ENCODE measurements around the gene RAB3C. TPM values are rescaled to one million over a fixed set of nuclear protein-coding genes. Genes with fewer than 3 reads are reported as not detected.

RAB3C gene
- total RNA-seq, 6 experiments from 2014 or later, result not detected

DNA sequence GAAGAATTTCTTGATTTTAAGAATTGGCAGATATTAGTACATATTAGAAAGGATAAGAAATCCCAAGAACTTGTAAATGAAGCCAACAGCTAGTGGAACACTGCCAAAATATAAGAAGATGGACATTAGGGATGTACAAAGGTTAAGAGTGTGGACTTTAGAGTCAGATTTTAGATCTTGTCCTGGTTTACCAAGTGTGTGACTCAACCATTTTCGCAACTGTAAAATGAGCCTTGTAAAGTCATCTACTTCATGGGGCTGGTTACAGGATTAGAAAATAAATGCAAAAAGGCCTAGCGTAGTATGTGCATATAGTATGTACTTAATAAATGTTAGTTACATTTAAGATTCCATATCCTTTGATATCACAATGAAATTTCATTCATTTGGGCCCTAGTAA lies 260.0 kb downstream of the RAB3C start:
- Mint-ChIP-seq H3K9me3 (no peaks in the 10 kb centered on the region), H3K27me3 (ENCODE audit: insufficient read depth) (peaks cover 2% of the 10 kb centered on the region; the same call in 1 of the 2 replicates), H3K27ac (no peak overlapping the region), H3K4me1 (ENCODE audit: low read depth) (no peaks in the 10 kb centered on the region), H3K4me3 (no peak overlapping the region), H3K36me3 (ENCODE audit: low read depth) (no peaks in the 10 kb centered on the region)
- TF ChIP-seq, protein P1, sequence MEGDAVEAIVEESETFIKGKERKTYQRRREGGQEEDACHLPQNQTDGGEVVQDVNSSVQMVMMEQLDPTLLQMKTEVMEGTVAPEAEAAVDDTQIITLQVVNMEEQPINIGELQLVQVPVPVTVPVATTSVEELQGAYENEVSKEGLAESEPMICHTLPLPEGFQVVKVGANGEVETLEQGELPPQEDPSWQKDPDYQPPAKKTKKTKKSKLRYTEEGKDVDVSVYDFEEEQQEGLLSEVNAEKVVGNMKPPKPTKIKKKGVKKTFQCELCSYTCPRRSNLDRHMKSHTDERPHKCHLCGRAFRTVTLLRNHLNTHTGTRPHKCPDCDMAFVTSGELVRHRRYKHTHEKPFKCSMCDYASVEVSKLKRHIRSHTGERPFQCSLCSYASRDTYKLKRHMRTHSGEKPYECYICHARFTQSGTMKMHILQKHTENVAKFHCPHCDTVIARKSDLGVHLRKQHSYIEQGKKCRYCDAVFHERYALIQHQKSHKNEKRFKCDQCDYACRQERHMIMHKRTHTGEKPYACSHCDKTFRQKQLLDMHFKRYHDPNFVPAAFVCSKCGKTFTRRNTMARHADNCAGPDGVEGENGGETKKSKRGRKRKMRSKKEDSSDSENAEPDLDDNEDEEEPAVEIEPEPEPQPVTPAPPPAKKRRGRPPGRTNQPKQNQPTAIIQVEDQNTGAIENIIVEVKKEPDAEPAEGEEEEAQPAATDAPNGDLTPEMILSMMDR (IDR thresholded peaks at IDR 0.05), result no peak
- DNase-seq, result no peak

DNA sequence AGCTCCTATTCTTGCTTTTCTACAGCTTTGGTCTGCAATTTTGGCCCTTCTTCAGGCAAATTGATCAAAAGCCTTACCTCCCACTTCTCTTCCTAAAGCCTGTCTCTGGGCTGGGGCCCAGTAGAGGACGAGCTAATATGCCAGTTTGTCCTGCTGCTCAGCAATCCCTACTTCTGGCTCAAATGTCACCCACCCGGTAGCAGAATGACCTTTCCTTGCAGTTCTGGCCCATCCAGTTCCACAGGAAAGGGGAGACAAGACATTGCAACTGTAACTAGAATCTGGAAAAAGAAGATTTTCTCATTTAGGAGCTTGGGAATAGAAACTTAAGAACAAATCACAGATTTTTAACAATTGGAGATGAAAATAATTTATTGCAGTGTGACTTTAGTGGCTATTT lies 261.5 kb downstream of the RAB3C start:
- DNase-seq, result no peak
- Mint-ChIP-seq H3K27me3 (ENCODE audit: insufficient read depth) (peaks cover 2% of the 10 kb centered on the region; the same call in 1 of the 2 replicates), H3K36me3 (ENCODE audit: low read depth) (no peaks in the 10 kb centered on the region), H3K4me1 (ENCODE audit: low read depth) (no peaks in the 10 kb centered on the region), H3K9me3 (no peaks in the 10 kb centered on the region), H3K27ac (no peak overlapping the region), H3K4me3 (no peak overlapping the region)
- TF ChIP-seq, protein P1 (IDR thresholded peaks at IDR 0.05), result no peak

DNA sequence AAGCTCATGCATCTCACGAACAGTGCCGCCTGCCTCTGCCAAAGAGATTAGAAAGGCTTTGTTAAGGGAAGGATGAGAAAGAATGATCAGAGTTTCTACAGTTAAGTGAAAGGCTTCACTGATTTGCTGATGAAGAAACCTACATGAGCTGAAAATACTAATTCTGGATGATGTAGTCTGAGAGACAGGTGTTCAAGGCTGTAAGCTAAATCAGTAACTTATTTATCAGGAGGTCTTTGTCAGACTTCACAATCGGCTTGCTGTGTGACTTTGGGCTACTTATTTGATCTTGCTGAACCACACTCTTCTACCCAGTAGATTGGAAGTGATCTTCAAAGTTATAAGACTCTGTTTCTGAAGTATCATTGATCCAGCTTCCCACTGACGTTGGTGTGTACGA lies 264.2 kb downstream of the RAB3C start:
- H3K36me3 Mint-ChIP-seq (ENCODE audit: low read depth), result no peaks in the 10 kb centered on the region
- no peaks in the 10 kb centered on the region for H3K4me1 Mint-ChIP-seq (ENCODE audit: low read depth)
- no peak overlapping the region for H3K4me3 Mint-ChIP-seq
- TF ChIP-seq, protein P1 (IDR thresholded peaks at IDR 0.05), result no peak
- H3K27ac Mint-ChIP-seq, result no peak overlapping the region
- peaks cover 2% of the 10 kb centered on the region; the same call in 1 of the 2 replicates for H3K27me3 Mint-ChIP-seq (ENCODE audit: insufficient read depth)
- DNase-seq, result no peak
- H3K9me3 Mint-ChIP-seq, result no peaks in the 10 kb centered on the region

DNA sequence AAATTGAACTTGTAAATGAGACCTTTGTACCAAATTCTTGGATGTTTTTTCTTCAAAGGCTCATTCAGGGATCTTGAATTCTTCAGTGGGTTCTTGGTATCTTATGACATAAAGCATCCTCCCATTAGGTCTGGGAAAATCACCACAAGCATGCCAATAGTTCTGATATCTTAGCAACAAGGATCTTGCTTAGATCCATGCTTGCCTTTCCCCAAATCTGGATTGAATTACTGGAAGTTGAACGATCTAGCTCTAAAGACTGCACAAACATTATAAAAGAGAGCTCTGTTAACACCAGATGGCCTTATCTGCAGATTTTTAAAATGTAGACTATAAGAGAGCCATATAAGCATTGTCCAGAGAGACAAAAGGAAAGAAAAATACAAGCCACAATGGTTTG lies 266.3 kb downstream of the RAB3C start:
- Mint-ChIP-seq H3K4me3 (no peak overlapping the region), H3K4me1 (ENCODE audit: low read depth) (no peaks in the 10 kb centered on the region), H3K27ac (no peak overlapping the region), H3K9me3 (no peaks in the 10 kb centered on the region), H3K27me3 (ENCODE audit: insufficient read depth) (no peaks in the 10 kb centered on the region), H3K36me3 (ENCODE audit: low read depth) (no peaks in the 10 kb centered on the region)
- TF ChIP-seq, protein P1 (IDR thresholded peaks at IDR 0.05), result no peak
- DNase-seq, result no peak

DNA sequence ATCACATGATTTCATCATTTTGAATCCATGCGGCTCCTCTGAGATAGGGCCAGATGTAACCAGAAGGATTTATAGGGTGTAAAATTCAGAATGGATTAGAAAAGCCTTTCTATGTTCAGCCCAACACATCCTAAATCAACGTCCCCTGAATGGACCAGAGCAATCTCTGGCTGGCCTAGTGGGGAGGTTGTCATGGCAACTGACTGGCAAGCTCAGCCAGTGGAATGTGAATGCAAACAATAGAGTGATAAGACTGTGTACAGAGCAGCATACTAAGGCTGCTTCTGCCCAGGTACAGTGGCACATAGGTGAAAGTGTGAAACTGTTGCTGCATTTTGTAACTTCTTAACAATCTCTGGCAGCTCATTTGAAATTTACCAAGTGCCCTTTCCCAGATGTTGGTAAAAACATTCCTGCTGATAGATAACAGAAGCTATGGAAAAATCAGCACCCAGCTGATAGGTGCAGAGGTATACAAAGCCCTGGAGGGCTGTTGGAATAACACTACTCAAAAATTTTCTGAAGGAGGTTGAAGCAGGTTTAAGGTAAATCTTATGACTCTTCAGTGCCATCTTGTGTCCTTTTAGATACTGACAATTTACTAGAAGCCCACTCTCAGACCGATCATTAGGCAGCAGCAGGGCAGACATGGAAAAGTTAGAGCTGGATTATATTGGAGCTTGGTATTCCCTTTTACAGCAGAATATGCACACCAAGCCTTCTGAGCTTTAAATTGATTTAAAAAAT lies 267.2 kb downstream of the RAB3C start:
- TF ChIP-seq, protein P1 (IDR thresholded peaks at IDR 0.05), result peak; percentile 68
- DNase-seq, result peak; percentile 30
- H3K27me3 Mint-ChIP-seq (ENCODE audit: insufficient read depth), result no peaks in the 10 kb centered on the region
- H3K4me3 Mint-ChIP-seq, result no peak overlapping the region
- no peaks in the 10 kb centered on the region for H3K4me1 Mint-ChIP-seq (ENCODE audit: low read depth)
- no peaks in the 10 kb centered on the region for H3K9me3 Mint-ChIP-seq
- H3K27ac Mint-ChIP-seq, result no peak overlapping the region
- no peaks in the 10 kb centered on the region for H3K36me3 Mint-ChIP-seq (ENCODE audit: low read depth)

Data from HFFc6 (cell line).